Measurements from ENCODE around the gene VMP1. TPM values are rescaled to one million over a fixed set of nuclear protein-coding genes. Genes with fewer than 3 reads are reported as not detected.

The VMP1 gene
- total RNA-seq, 1 experiment from 2014 or later: 83.1 TPM

GRCh38 chr17:59757043-59757442 lies 49.6 kb downstream of the VMP1 start:
- Histone ChIP-seq H3K56ac (ENCODE audit: insufficient read length, low read depth, low read length) (no peak overlapping the region), H4K8ac (replicated peaks; ENCODE audit: insufficient read length, low read depth, low read length) (no peak overlapping the region), H3K27ac (ENCODE audit: insufficient read length, low read depth, low read length) (no peak overlapping the region), H3K9me3 (ENCODE audit: control insufficient read depth, low read depth, low read length) (no peaks in the 10 kb centered on the region), H4K91ac (ENCODE audit: insufficient read length, low read depth, low read length) (no peak overlapping the region), H2BK15ac (ENCODE audit: low read depth, low read length) (no peak overlapping the region), H3K23ac (ENCODE audit: insufficient read length, low read depth, low read length) (no peak overlapping the region), H2AK5ac (ENCODE audit: insufficient read length, low read length) (no peak overlapping the region), H3K23me2 (ENCODE audit: insufficient read length, low read depth, low read length, poor library complexity, severe bottlenecking) (no peaks in the 10 kb centered on the region), H3K18ac (ENCODE audit: insufficient read length, low read depth, low read length) (no peak overlapping the region), H3K4me2 (ENCODE audit: insufficient read depth, insufficient read length, low read length) (no peak overlapping the region), H3K79me2 (ENCODE audit: insufficient read depth, low read length) (no peaks in the 10 kb centered on the region), H2BK120ac (ENCODE audit: low read depth, low read length, poor library complexity, severe bottlenecking) (no peak overlapping the region), H3T11ph (ENCODE audit: low read length) (no peak overlapping the region), H3K79me1 (ENCODE audit: insufficient read depth, low read depth, low read length, poor library complexity, severe bottlenecking) (no peaks in the 10 kb centered on the region), H4K20me1 (ENCODE audit: control insufficient read depth, insufficient read depth, insufficient read length) (no peaks in the 10 kb centered on the region), H2BK20ac (ENCODE audit: low read depth, low read length, poor library complexity, severe bottlenecking) (no peak overlapping the region), H4K5ac (ENCODE audit: insufficient read length, low read depth, low read length) (no peak overlapping the region), H2BK5ac (ENCODE audit: insufficient read length, low read length) (no peak overlapping the region), H3K27me3 (ENCODE audit: insufficient read depth, low read length) (no peaks in the 10 kb centered on the region), H2AFZ (ENCODE audit: low read length) (no peak overlapping the region), H3K9ac (ENCODE audit: extremely low read depth, insufficient read length, low read length) (no peak overlapping the region), H3K14ac (ENCODE audit: insufficient read depth, low read length) (no peak overlapping the region), H3K4me1 (ENCODE audit: insufficient read depth, low read length) (peaks cover 3% of the 10 kb centered on the region), H2BK12ac (ENCODE audit: insufficient read length, low read depth, low read length) (no peak overlapping the region), H3K4ac (ENCODE audit: low read depth, low read length) (no peak overlapping the region)
- H3K4me3 Mint-ChIP-seq: no peak overlapping the region
- no peak for DNase-seq
- peaks cover 4 to 10% of the 10 kb centered on the region in 2 experiments; a peak in 3 of 5 replicates for H3K9me3 Mint-ChIP-seq
- H3K27me3 Mint-ChIP-seq (ENCODE audit: low read depth): no peaks in the 10 kb centered on the region
- peaks cover 16 to 25% of the 10 kb centered on the region in 2 experiments for H3K4me1 Mint-ChIP-seq
- TF ChIP-seq CTCF (conservative IDR thresholded peaks at IDR 0.05): no peak
- H3K36me3 Mint-ChIP-seq (ENCODE audit: insufficient read depth in 1 of 3, low read depth in 3 of 3): peaks cover 10 to 25% (median 21%) of the 10 kb centered on the region in 3 experiments
- no peak overlapping the region for H3K27ac Mint-ChIP-seq

All from H9 (cell line).